Stimulated activated naive B cell treated with anti-CD40 and anti-IgM and Interleukin-4, amounts not matched to agents 10 μg/mL and 1 μg/mL and 100 μg/mL, for 72 hours (primary cell): Measurements from ENCODE around the gene PIGU.

Source experiments
- ATAC-seq, 2 donors: fragments of 150-1000 bp; cut with Tn5 transposase; replicated peaks; 2 replicates each; pipeline ENCODE4 v1.10.0; 2021; ENCODE audit warnings: moderate library complexity in 1 of 2
- DNase-seq: peaks from one replicate; pipeline ENCODE4 v3.0.0; 2021
- H3K27ac Mint-ChIP-seq: one replicate; pipeline ENCODE4 v1.8.0; 2022; ENCODE audit warnings: mild to moderate bottlenecking, mixed read lengths
- H3K27me3 Mint-ChIP-seq, 2 donors: one replicate each; pipeline ENCODE4 v1.8.0; 2022; ENCODE audit warnings: mixed read lengths in 2 of 2
- H3K36me3 Mint-ChIP-seq, 2 donors: one replicate each; pipeline ENCODE4 v1.8.0; 2022; ENCODE audit warnings: mixed read lengths in 2 of 2, mild to moderate bottlenecking in 1 of 2
- H3K4me1 Mint-ChIP-seq, 2 donors: one replicate each; pipeline ENCODE4 v1.8.0; 2022; ENCODE audit warnings: mixed read lengths in 2 of 2, mild to moderate bottlenecking in 1 of 2
- H3K4me3 Mint-ChIP-seq, 2 donors: one replicate each; pipeline ENCODE4 v1.8.0; 2022; ENCODE audit warnings: mild to moderate bottlenecking in 2 of 2, mixed read lengths in 2 of 2, moderate library complexity in 1 of 2
- H3K9me3 Mint-ChIP-seq, 2 donors: one replicate each; pipeline ENCODE4 v1.8.0; 2022; ENCODE audit warnings: mixed read lengths in 2 of 2, mild to moderate bottlenecking in 1 of 2

Gene PIGU

DNA sequence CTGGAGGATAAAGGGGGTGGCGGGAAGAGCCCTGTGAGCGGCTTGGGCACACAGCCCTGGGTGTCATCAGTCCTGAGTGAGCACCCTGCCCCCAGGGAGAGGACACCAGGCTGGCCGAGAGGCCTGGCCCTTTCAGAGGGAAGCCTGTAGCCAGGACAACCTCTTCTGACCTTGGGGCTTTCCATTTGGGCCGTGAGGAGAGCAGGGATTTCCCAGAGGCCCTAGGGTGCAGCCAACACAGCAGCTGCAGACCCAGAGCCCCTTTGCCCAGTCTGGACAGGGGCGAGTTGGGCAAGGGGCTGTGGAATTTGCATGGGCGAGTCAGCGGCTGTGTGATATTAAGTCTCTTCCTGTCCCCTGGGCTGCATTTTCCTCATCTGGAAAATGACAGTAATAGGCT is 112.1 kb downstream of the PIGU start:
- H3K27ac Mint-ChIP-seq: no peak overlapping the region

DNA sequence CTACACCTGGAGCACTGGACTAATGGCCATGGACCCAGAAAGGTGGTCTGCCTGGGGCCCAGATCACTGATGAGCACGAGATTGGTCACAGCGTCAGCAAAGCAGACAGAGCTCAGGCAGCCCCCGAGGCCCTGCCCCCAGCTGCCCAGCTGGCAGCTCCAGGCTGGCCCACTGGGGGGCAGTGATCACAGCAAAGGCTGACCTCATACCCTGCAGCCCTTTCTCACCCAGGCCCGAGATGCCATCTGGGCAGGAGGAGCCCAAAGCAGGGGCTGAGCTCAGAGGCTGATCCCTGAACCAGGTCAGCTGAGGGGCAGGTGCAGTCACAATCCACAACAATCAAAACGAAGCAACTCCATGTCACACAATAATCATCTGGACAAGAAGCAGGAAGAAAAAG is 114.3 kb downstream of the PIGU start:
- peak; percentile 29 to 37 for ATAC-seq
- Mint-ChIP-seq H3K27ac (no peak overlapping the region), H3K9me3 (no peaks in the 10 kb centered on the region), H3K27me3 (no peaks in the 10 kb centered on the region), H3K4me3 (no peak overlapping the region), H3K36me3 (peaks cover 10 to 23% of the 10 kb centered on the region in 2 donors), H3K4me1 (peaks cover 7 to 19% of the 10 kb centered on the region in 2 donors)
- DNase-seq: no peak

More for the DNA sequence above, 112.1 kb downstream of the PIGU start:
- peaks cover 20 to 34% of the 10 kb centered on the region in 2 donors for H3K36me3 Mint-ChIP-seq
- no peak for ATAC-seq
- H3K9me3 Mint-ChIP-seq: no peaks in the 10 kb centered on the region
- DNase-seq: no peak
- peaks cover 0 to 15% of the 10 kb centered on the region in 2 donors for H3K4me1 Mint-ChIP-seq
- H3K27me3 Mint-ChIP-seq: no peaks in the 10 kb centered on the region
- H3K4me3 Mint-ChIP-seq: no peak overlapping the region

DNA sequence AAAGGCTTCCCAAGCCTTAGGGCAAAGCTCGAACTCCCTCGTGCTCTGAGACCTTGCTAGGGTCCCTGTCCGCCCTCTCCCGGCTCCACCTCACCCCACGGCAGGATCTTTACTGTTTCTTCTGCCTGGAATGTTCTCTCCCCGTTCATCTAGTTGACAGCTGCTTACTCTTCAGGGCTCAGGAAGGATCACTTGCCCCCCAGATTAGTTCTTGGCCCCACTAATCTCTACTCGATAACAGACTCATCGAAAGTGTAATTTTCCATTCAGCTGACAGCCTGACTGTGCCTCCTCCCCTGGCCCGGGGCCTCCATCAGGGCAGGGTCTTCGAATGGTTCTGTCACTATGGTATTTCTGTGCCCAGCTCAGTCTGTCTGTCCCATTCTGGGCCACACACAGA is 115.2 kb downstream of the PIGU start:
- H3K4me3 Mint-ChIP-seq: no peak overlapping the region

DNA sequence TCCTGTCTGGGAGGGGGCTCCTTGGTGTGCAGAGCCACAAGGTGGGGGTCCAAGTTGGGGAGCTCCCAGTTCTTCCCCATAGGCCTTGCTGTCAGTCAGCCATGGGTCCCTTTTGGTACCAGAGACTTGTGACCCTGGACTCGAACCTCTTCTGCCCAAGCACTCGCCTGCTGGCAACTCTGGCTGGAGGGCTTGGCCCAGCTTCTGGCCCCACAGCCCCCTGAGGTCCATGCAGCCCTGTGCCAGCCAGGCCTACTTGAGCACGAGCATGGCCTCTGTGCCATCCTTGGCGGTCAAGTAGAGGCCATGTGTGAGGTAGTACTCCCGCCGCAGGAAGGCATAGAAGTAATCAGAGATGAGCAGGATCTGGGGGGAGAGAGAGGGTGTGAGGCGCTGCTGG is 116.3 kb downstream of the PIGU start:
- no peaks in the 10 kb centered on the region for H3K9me3 Mint-ChIP-seq
- H3K27ac Mint-ChIP-seq: peak overlapping the region; percentile 75
- H3K27me3 Mint-ChIP-seq: no peaks in the 10 kb centered on the region
- no peak overlapping the region for H3K4me3 Mint-ChIP-seq
- H3K36me3 Mint-ChIP-seq: peaks cover 2 to 10% of the 10 kb centered on the region in 2 donors
- ATAC-seq (no peak), DNase-seq (no peak)
- peaks cover 7 to 15% of the 10 kb centered on the region in 2 donors for H3K4me1 Mint-ChIP-seq

More for the DNA sequence above, 115.2 kb downstream of the PIGU start:
- peaks cover 7 to 19% of the 10 kb centered on the region in 2 donors for H3K4me1 Mint-ChIP-seq
- H3K27me3 Mint-ChIP-seq: no peaks in the 10 kb centered on the region
- DNase-seq: no peak
- H3K9me3 Mint-ChIP-seq: no peaks in the 10 kb centered on the region
- peak overlapping the region; percentile 1 for H3K27ac Mint-ChIP-seq
- no peak for ATAC-seq
- peaks cover 6 to 19% of the 10 kb centered on the region in 2 donors for H3K36me3 Mint-ChIP-seq

DNA sequence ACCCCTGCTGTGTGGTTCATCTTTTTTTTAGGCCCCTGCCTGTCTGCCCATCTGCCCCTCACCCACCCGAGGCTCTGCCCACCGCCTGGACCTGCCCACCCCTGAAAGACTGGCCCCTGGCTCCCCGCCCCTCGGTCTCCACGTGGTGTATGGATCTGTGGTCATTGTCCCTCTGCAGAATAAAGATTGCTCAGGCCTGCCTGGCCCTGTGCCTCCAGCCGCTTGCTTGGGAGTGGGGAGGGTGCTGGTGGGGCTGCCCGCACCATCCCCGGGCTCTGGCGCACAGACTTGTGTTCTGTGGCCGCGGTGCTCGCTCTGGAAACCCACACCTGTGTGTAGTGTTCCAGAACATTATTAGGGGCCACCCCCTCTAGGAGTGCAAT is 116.8 kb downstream of the PIGU start:
- peak; percentile 22 to 35 for ATAC-seq
- H3K27me3 Mint-ChIP-seq: no peaks in the 10 kb centered on the region
- H3K4me3 Mint-ChIP-seq: peak overlapping the region; percentile 14 to 49
- H3K36me3 Mint-ChIP-seq: peaks cover 0 to 9% of the 10 kb centered on the region in 2 donors
- peaks cover 7 to 14% of the 10 kb centered on the region in 2 donors for H3K4me1 Mint-ChIP-seq
- peak overlapping the region; percentile 75 for H3K27ac Mint-ChIP-seq
- H3K9me3 Mint-ChIP-seq: no peaks in the 10 kb centered on the region
- no peak for DNase-seq

DNA sequence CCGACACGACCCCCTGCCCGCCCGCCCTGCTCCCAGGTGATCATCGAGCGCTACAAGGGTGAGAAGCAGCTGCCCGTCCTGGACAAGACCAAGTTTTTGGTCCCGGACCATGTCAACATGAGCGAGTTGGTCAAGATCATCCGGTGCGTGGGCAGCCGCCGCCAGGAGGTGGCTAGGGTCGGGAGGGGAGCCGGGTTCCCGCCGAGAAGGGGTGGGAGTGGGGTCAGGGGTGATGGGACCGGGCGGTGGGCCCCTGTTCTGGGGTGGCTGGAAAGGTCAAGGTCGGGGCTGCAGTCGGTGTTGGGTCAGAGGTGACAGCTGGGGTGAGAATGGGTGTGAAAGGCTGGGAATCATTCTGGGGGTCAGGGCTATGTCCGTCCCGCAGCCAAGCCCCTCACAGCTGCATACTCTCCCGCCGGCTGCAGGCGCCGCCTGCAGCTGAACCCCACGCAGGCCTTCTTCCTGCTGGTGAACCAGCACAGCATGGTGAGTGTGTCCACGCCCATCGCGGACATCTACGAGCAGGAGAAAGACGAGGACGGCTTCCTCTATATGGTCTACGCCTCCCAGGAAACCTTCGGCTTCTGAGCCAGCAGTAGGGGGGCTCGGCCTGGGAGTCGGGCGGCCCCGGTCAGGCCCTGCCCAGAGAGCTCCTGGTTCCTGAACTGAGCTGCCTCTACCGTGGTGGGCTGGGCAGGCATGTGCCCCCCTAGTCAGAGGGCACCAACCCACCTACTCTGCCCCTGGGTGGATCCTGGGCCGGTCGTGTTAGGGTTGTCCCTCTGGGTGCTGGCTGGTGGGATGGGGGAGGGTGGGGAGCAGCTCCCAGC is 117.4 kb downstream of the PIGU start:
- Mint-ChIP-seq H3K4me3 (peak overlapping the region; percentile 46 to 62), H3K4me1 (peaks cover 7 to 10% of the 10 kb centered on the region in 2 donors), H3K36me3 (peaks cover 0 to 8% of the 10 kb centered on the region in 2 donors), H3K27ac (peak overlapping the region; percentile 52), H3K27me3 (no peaks in the 10 kb centered on the region), H3K9me3 (no peaks in the 10 kb centered on the region)
- ATAC-seq: no peak
- no peak for DNase-seq

DNA sequence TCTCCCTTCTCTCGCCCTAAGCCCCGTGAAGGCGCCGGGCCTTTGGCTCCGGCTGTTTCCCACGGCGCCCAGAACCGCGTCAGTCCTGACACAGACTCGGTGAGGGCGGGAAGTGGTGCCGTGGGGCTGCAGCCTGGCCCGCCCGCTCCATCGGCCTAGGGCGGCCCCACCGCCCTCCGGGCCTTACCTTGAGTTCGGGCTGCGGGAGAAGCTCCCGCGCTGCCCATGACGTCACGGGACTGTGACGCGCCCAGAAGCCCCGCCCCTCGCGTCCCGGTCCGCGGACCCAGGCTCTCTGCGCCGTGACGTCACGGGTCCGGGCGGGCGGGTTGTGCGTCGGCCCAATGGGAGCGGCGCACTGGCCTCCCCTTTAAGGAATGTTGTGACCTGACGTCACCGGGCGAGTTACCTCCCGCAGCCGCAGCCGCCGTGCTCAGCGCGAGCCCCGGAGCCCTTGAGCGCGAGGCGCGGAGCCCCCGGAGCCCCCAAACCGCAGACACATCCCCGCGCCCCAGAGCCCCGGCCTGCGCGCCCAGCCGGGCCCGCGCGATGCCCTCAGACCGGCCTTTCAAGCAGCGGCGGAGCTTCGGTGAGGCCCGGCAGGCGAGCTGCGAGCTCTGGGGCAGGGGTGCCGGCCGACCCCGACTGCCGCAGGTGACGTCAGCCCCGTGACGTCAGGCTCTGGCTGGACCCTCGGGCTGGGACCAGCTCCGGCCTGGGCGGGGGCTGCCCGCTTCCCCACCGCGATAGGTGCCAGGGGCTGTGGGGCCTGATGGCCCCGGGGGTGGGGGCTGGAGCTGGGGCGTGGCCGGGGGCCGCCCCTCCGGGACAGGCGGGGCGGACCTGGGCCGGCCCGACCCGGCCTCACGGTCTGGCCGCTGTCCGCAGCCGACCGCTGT is 118.3 kb downstream of the PIGU start, which contains the start of gene MAP1LC3A:
MAP1LC3A (plus strand) TSS at position 399 of the 899 bp plus-strand sequence; CDS start at position 550, 151 bp downstream.
- Mint-ChIP-seq H3K9me3 (no peaks in the 10 kb centered on the region), H3K27me3 (no peaks in the 10 kb centered on the region), H3K4me1 (peaks cover 7 to 9% of the 10 kb centered on the region in 2 donors), H3K4me3 (peak within 1 kb of the TSS; percentile 90 to 91), H3K36me3 (peaks cover 0 to 6% of the 10 kb centered on the region in 2 donors), H3K27ac (peak within 1 kb of the TSS; percentile 94)
- ATAC-seq (peak; percentile 83 to 86), DNase-seq (peak; percentile 75)

DNA sequence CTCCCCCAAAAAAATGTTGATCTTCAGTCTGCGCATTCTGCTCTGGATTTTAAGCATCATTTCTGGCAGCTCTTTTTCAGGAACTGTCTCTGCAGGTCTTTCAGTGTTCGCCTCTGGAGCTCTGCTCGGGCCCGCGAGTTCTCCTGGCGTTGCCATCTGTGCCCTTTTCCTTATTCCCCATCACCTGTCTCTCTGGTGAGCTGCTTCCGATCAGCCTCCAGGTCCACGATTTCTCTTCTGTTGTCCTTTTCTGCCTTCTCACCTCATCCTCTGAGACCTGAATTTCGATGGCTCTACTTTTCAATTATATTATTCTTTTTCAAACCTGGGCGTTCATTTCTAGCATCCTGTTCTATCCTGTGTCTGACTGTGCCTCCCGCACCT is 119.0 kb downstream of the PIGU start:
- peak overlapping the region; percentile 90 to 91 for H3K4me3 Mint-ChIP-seq
- H3K36me3 Mint-ChIP-seq: peaks cover 0 to 6% of the 10 kb centered on the region in 2 donors
- peak overlapping the region; percentile 94 for H3K27ac Mint-ChIP-seq
- DNase-seq (no peak), ATAC-seq (no peak)
- H3K9me3 Mint-ChIP-seq: no peaks in the 10 kb centered on the region
- peaks cover 7 to 9% of the 10 kb centered on the region in 2 donors for H3K4me1 Mint-ChIP-seq
- no peaks in the 10 kb centered on the region for H3K27me3 Mint-ChIP-seq

DNA sequence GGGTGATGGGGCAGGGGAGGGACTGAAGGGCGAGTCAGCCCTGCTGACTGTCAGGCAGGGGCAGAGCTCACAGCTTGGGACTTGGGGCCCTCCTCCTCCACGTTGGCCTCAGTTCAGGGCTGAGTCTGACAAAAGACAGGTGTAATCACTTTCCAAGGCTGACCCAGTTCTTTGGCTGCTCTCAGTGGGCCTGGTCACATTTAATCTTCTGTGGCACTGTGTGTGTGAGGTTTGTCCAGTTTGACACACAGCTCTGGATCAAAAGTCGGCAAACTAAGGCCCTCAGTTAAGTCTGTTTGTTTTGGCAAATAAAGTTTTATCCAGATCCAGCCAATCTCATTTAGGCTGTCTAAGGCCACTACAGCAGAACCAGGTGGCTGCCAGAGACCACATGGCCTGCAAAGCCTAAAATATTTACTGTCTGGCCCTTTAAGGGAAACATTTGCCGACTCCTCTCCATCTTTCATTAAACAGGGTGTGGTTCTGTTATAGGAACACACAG is 123.5 kb downstream of the PIGU start:
- H3K36me3 Mint-ChIP-seq: no peaks in the 10 kb centered on the region
- no peaks in the 10 kb centered on the region for H3K9me3 Mint-ChIP-seq
- no peak overlapping the region for H3K4me3 Mint-ChIP-seq
- no peak overlapping the region for H3K27ac Mint-ChIP-seq
- DNase-seq: no peak
- no peak for ATAC-seq
- H3K27me3 Mint-ChIP-seq: peaks cover under 1 to 7% of the 10 kb centered on the region in 2 donors
- peaks cover 5 to 15% of the 10 kb centered on the region in 2 donors for H3K4me1 Mint-ChIP-seq

DNA sequence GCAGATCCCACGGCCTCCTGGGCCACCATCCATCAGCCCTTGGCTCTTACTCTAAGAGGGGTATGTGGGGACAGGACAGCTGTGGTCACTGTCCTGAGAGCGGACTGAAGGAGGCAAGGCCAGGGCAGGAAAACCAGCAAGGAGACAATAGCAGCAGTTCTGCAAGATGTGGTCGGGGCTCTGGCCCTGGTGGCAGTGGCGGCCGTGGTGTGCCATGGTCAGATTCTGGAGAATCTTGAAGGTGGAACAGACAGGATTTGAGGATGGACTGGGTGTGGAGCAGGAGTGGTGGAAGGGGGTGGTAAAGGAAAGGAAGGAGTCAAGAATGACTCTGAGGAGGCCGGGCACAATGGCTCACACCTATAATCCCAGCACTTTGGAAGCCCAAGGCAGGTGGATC is 124.3 kb downstream of the PIGU start:
- no peak for DNase-seq
- no peak for ATAC-seq
- Mint-ChIP-seq H3K9me3 (no peaks in the 10 kb centered on the region), H3K27ac (no peak overlapping the region), H3K4me3 (no peak overlapping the region), H3K36me3 (peaks cover 0 to 3% of the 10 kb centered on the region in 2 donors), H3K27me3 (peaks cover 7 to 9% of the 10 kb centered on the region in 2 donors), H3K4me1 (peaks cover 0 to 8% of the 10 kb centered on the region in 2 donors)

DNA sequence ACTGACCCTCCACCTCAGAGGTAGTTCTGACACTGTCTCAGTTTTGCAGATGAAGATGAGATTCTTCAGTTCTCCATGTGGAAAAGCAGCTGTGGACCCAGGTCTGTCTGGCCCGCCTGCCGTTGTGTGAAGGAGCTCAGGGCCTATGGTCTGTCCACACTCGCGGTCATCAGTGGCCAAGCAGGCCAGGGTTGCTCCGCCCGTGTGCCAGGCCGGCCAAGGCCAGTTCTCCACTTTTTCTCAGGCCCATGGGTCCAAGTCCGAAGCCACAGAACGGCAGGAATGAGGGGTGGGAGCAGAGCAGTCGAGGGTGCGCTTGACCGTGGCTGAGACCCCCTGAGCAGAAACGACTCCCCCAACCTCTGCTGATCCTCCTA is 127.0 kb downstream of the PIGU start:
- Mint-ChIP-seq H3K4me3 (no peak overlapping the region), H3K27me3 (peaks cover 17 to 19% of the 10 kb centered on the region in 2 donors), H3K9me3 (peaks cover 0 to 1% of the 10 kb centered on the region in 2 donors), H3K36me3 (peaks cover 0 to 8% of the 10 kb centered on the region in 2 donors), H3K4me1 (peaks cover 0 to 9% of the 10 kb centered on the region in 2 donors), H3K27ac (no peak overlapping the region)
- no peak for ATAC-seq
- no peak for DNase-seq

DNA sequence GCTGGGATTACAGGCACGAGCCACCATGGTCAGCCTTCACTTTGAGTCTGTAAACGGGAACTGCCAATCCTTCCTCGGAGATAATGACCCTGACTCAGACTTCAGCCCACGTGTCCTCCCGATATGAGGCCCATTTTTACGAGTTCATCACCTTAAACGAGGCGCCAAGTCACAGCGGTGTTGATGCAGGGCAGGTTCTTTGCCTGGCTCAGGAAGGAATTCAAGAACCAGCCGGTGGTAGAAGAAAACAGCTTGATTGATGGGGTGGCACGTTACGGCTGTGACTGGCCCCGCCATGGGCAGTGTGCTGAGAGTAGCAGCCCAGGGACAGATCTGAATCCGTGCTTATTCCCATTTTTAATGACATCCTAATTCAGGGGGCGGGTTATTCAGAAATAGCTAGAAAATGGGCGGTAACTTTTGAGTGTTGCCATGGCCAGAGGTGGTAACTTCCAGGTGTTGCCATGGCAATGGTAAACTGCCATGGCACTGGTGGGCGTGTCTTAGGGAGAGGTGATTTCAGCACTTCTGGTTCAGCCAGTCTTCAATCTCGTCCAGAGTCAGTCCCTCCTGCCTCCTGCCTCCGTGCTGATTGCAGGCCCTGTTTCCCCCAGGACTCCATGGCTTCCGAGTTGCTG is 127.5 kb downstream of the PIGU start:
- peak; percentile 50 to 53 for ATAC-seq
- Mint-ChIP-seq H3K36me3 (peaks cover 0 to 8% of the 10 kb centered on the region in 2 donors), H3K9me3 (peaks cover 0 to 1% of the 10 kb centered on the region in 2 donors)

DNA sequence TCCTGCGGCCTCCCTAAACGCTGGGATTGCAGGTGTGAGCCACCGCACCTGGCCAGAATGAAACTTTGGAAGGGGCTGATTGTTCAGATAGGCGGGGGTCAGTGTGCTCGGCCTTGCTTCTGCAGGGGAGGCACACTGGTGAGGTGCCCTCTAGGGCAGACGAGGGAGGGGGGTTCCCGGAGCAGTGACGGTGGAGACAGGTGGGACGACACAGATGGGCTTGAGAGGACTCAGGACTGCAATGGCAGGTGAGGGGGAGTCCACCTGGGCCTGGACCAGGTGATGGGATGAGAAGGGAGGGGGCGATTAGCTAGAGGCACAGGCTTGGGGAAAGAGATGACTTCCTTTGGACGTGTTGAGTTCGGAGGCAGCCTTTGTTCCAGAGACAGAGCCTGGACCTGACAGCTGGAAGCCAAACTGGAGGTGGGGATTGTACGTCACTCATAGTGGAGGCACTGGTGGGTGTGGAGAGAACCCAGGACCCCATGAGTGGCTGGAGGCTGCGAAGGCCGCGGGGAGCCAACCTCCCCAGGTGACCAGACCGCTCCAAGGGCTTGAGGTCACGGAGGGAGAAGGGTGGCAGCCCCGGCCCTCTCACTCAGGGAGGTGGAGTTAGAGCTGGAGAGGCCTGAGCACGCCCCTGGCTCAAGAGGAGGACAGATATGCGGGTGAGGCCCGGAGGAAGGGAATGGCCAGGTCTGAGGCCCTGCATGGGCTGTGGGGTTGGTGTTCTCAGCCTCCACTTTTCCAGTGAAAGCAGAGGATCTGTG is 128.9 kb downstream of the PIGU start:
- H3K36me3 Mint-ChIP-seq: peaks cover 10 to 12% of the 10 kb centered on the region in 2 donors
- DNase-seq (no peak), ATAC-seq (no peak)
- H3K4me3 Mint-ChIP-seq: no peak overlapping the region
- H3K27me3 Mint-ChIP-seq: peaks cover 19 to 21% of the 10 kb centered on the region in 2 donors
- peaks cover 0 to 1% of the 10 kb centered on the region in 2 donors for H3K9me3 Mint-ChIP-seq
- peaks cover 2 to 13% of the 10 kb centered on the region in 2 donors for H3K4me1 Mint-ChIP-seq
- H3K27ac Mint-ChIP-seq: no peak overlapping the region

More for the DNA sequence above, 127.5 kb downstream of the PIGU start:
- peaks cover 0 to 13% of the 10 kb centered on the region in 2 donors for H3K4me1 Mint-ChIP-seq
- peaks cover 19 to 21% of the 10 kb centered on the region in 2 donors for H3K27me3 Mint-ChIP-seq
- H3K4me3 Mint-ChIP-seq: no peak overlapping the region
- H3K27ac Mint-ChIP-seq: no peak overlapping the region
- no peak for DNase-seq
